Activated naive CD8-positive, alpha-beta T cell treated with anti-CD3 and anti-CD28 coated beads, Interleukin-2, amount 50 U/mL, for 24 hours (primary cell): ENCODE results near the gene NRIP2.
"Not testable (repeated sequence)": the region's sequence is repeated elsewhere in the genome, so short reads cannot be mapped to it uniquely, and the experiment has no call there.

Source experiments
- ATAC-seq: fragments of 150-1000 bp; cut with Tn5 transposase; one replicate; pipeline ENCODE4 v1.10.0; 2021
- DNase-seq: peaks from one replicate; pipeline ENCODE4 v3.0.0; 2021
- H3K27ac Mint-ChIP-seq: one replicate; pipeline ENCODE4 v1.8.0; 2021; ENCODE audit warnings: mild to moderate bottlenecking, mixed read lengths
- H3K27me3 Mint-ChIP-seq: one replicate; pipeline ENCODE4 v1.8.0; 2021; ENCODE audit warnings: mixed read lengths
- H3K36me3 Mint-ChIP-seq: one replicate; pipeline ENCODE4 v1.8.0; 2021; ENCODE audit warnings: low read depth, mixed read lengths
- H3K4me1 Mint-ChIP-seq: one replicate; pipeline ENCODE4 v1.8.0; 2021; ENCODE audit warnings: mixed read lengths
- H3K4me3 Mint-ChIP-seq: one replicate; pipeline ENCODE4 v1.8.0; 2021; ENCODE audit warnings: mild to moderate bottlenecking, moderate library complexity, mixed read lengths
- H3K9me3 Mint-ChIP-seq: one replicate; pipeline ENCODE4 v1.8.0; 2021; ENCODE audit warnings: mixed read lengths

The NRIP2 gene, protein sequence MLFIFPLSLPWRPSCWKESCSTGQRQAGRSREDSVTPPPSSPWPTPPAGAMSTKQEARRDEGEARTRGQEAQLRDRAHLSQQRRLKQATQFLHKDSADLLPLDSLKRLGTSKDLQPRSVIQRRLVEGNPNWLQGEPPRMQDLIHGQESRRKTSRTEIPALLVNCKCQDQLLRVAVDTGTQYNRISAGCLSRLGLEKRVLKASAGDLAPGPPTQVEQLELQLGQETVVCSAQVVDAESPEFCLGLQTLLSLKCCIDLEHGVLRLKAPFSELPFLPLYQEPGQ

DNA sequence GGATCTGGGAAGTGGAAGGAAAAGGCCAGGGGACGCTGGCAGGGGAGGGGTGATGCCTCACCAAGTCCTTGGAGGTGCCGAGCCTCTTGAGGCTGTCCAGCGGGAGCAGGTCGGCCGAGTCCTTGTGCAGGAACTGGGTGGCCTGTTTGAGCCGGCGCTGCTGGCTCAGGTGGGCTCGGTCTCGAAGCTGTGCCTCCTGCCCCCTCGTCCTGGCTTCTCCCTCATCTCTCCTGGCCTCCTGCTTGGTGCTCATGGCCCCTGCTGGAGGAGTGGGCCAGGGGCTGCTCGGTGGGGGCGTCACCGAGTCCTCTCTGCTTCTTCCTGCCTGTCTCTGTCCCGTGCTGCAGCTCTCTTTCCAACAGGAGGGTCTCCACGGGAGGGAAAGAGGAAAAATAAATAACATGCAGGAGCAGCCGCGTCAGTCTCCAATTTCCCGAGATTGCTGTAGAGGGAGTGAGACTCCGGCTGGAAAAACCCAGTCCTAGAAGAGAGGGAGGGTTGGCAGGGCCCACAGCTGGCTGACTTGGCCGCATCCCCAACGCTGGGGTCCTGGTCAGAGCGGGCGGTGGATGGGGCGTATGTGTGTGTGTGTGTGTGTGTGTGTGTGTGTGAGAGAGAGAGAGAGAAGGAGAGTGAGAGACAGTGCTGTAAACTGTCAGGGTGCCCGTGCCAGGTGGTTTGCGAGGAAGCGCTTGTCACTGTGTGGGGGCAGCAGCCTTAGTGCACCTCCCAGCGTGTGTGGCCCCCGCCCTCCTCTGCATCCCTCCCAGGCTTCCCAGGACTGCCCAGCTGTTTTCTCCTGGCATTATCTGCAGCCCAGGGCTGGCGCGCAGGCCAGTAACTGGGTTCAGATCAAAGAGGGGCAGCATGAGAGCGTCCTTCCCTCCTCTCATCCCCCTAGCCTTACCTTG, at the start of gene NRIP2:
Gene NRIP2, minus strand, starts transcription at position 455 of the 911 bp plus-strand sequence. Its CDS starts 52 bp downstream, at position 403.
- Mint-ChIP-seq H3K9me3 (no peaks in the 10 kb centered on the region), H3K4me3 (no peak within 1 kb of the TSS), H3K27ac (peak within 1 kb of the TSS; percentile 6), H3K27me3 (no peaks in the 10 kb centered on the region), H3K4me1 (peaks cover 2% of the 10 kb centered on the region), H3K36me3 (peaks cover 23% of the 10 kb centered on the region)
- peak; percentile 16 for ATAC-seq
- no peak for DNase-seq

DNA sequence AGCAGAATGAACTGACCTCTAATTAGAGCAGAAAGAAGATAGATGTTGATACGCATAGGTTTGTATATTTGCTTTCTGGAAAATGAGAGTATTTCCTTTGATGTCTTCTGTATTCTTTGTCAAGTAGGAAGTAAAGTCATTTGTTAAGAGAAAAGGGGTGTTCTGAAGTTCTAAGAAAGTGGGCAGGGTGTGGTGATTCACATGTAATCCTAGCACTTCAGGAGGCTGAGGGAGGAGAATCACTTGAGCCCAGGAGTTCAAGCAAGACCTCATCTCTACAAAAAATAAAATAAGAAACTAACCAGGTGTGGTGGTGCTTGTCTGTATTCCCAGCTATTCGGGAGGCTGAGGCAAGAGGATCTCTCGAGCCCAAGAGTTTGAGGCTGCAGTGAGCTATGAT, 45.0 kb upstream of the NRIP2 start:
- H3K4me3 Mint-ChIP-seq, result peak overlapping the region; percentile 25
- H3K36me3 Mint-ChIP-seq, result peaks cover 37% of the 10 kb centered on the region
- H3K9me3 Mint-ChIP-seq, result no peaks in the 10 kb centered on the region

DNA sequence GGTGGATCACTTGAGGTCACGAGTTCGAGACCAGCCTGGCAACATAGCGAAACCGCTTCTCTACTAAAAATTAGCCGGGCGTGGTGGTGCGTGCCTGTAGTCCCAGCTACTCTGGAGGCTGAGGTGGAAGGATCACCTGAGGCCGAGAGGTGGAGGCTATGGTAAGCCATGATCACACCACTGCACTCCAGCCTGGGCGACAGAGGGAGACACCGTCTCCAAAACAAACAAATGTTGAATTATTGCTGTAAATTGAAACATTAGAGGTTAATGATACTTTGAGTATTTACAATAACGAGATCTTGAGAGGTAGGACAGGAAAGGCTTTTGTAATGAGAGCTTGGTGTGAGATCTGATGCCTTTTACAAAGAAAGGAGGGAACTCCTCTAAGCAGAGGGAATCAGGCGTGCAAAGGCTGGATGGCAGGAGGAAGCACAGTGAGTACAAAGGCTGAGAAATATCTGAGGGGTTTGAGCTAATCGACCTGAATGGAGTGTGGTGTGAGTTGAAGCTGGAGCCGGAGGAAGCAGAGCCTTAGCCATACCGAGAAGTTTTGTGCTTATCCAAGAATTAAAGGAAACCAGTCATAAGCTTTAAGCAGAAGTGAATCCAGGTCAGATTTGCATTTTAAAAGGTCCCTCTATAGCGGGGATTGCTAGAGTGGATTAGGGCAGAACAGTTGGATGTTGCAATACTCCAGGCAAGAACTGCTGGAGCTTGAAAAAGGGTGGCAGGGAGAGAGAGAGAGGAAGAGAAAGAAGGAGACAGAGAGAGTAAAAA, 43.3 kb upstream of the NRIP2 start:
- H3K9me3 Mint-ChIP-seq, result no peaks in the 10 kb centered on the region
- H3K4me1 Mint-ChIP-seq, result peaks cover 34% of the 10 kb centered on the region
- no peak for DNase-seq
- no peak for ATAC-seq
- H3K4me3 Mint-ChIP-seq, result peak overlapping the region; percentile 99
- H3K36me3 Mint-ChIP-seq, result peaks cover 42% of the 10 kb centered on the region
- no peaks in the 10 kb centered on the region for H3K27me3 Mint-ChIP-seq
- H3K27ac Mint-ChIP-seq, result peak overlapping the region; percentile 97

More for the DNA sequence above, 45.0 kb upstream of the NRIP2 start:
- peaks cover 37% of the 10 kb centered on the region for H3K4me1 Mint-ChIP-seq
- ATAC-seq (peak; percentile 29), DNase-seq (no peak)
- H3K27me3 Mint-ChIP-seq, result no peaks in the 10 kb centered on the region
- peak overlapping the region; percentile 73 for H3K27ac Mint-ChIP-seq

DNA sequence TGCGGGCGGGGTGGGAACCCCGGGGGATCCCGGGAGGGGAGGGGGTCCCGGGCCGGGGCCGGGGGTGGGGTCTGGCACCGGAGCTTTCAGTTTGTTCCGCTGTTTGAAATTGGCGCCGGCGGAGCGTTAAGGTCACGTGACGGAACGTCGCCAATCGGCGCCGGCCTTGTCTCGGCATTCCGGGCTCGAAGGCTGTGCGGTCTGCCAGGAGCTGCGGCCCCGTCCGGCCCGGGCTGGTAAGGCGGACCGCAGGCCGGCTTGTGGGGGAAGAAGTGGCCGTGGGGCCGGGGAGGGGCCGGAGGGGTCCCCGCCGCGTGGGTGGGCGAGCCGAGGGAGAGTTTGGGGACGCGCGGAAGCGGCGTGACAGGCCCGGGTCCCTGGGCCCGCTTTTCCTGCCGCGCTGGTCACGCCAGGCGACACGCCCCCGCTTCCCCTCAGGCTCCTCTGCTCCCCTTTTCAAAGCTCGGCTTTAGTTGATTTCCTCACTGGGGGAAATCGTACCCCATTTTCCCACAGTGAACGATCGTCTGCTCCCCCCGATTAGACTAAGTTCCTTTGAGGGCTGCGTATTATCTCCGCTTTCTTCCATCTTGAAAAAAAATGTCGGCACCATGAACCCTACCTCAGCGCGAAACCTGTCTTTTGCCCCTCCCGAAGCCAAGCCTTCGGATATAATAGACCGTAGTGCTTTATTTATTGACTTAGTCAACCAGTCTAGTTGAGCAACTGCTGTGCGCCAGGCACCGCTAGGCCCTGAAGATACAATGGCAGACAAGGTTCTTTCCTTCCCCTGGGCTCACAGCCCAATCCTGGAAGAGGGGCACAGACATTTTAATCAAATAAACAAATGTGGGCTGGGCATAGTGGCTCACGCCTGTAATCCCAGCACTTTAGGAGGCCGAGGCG, 42.5 kb upstream of the NRIP2 start, which contains the start of the genes FOXM1 and RHNO1:
Gene FOXM1, minus strand, starts transcription at position 128 of the 906 bp plus-strand sequence. CDS start 2,696 bp downstream, outside the sequence.
Gene RHNO1, plus strand, starts transcription at position 177 of the 906 bp plus-strand sequence. CDS start 8,144 bp downstream, outside the sequence.
- H3K27ac Mint-ChIP-seq, result peak within 1 kb of the TSS; percentile 97
- H3K9me3 Mint-ChIP-seq, result no peaks in the 10 kb centered on the region
- peak within 1 kb of the TSS; percentile 99 for H3K4me3 Mint-ChIP-seq
- H3K4me1 Mint-ChIP-seq, result peaks cover 34% of the 10 kb centered on the region
- DNase-seq (peak; percentile 88), ATAC-seq (peak; percentile 76)
- H3K36me3 Mint-ChIP-seq, result peaks cover 43% of the 10 kb centered on the region
- no peaks in the 10 kb centered on the region for H3K27me3 Mint-ChIP-seq

DNA sequence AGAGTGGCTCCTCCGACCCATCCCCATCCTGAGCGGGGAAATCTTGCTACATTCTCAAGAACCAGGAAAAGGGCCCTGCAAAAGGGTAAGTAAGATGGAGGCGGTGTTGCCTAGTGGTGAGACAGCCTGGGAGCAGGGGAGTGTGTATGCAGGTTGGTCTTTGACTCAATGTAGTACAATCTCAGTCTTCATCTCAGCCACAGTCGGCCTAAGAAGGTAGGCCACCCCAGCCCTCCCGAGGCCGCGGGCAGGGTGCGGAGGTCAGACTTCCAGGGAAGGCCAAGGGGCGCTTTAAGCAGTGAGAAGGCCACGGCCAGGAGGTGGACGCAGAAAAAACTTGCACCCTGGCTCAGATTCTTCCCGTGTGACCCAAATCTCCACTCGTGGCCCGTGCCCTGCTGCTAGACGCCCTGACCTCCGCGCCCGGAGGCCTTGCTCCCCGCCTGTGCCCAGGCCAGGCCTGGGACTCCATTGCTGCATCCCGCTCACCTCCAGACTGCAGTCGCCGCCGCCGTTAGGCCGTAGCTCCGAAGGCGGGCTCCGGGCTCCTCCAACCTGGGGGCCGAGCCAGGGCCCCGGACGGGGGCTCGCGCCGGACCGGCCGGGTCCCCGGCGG, 41.7 kb upstream of the NRIP2 start:
- H3K27me3 Mint-ChIP-seq, result no peaks in the 10 kb centered on the region
- H3K9me3 Mint-ChIP-seq, result no peaks in the 10 kb centered on the region
- peaks cover 47% of the 10 kb centered on the region for H3K36me3 Mint-ChIP-seq
- ATAC-seq, result peak; percentile 70
- H3K4me1 Mint-ChIP-seq, result peaks cover 32% of the 10 kb centered on the region
- H3K4me3 Mint-ChIP-seq, result peak overlapping the region; percentile 99
- DNase-seq, result peak; percentile 36
- peak overlapping the region; percentile 97 for H3K27ac Mint-ChIP-seq

DNA sequence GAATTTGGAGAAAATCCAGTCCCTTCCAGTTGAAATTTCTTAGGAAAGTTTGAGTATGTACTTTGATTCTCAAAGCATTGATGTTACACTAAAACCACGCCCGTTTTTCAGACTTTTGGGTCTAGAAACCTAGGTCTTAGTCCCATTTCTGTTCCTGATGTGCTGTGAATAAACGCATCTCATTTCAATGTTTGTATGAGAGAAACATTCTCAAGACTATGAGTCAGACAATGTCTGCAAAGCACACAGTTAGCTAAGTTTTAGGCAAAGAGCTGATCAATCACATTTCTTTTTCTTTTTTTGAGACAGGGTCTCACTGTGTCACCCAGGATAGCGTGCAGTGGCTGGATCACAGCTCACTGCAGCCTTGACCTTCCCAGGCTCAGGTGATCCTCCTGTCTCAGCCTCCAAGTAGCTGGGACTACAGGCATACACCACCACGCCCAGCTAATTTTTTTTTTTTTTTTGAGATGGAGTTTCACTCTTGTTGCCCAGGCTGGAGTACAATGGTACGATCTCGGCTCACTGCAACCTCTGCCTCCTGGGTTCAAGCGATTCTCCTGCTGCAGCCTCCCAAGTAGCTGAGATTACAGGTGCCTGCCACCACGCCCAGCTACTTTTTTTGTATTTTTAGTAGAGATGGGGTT, 34.3 kb upstream of the NRIP2 start:
- H3K27me3 Mint-ChIP-seq, ATAC-seq, H3K4me3 Mint-ChIP-seq, DNase-seq, H3K9me3 Mint-ChIP-seq, H3K27ac Mint-ChIP-seq: not testable (repeated sequence)
- Mint-ChIP-seq H3K36me3 (peaks cover 54% of the 10 kb centered on the region), H3K4me1 (peaks cover 19% of the 10 kb centered on the region)

DNA sequence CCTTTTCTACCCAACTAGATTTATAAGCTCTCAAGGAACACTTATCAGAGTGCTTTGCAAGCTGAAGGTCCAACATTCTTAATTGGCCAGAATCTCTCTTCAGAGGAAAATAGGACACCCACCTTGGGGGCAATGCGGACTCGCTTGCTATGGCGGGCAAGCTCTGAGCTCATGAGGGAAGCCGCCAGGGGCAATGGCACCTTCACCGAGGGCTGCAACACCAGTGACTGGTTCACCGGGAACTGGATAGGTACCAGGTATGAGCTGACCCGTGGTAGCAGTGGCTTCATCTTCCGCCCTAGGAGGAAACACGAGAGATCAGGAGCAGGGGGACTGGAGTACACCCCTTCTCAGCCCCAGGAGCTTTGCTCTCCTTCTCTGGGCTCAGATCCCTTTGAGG, 29.4 kb upstream of the NRIP2 start:
- DNase-seq (no peak), ATAC-seq (no peak)
- H3K9me3 Mint-ChIP-seq, result no peaks in the 10 kb centered on the region
- H3K36me3 Mint-ChIP-seq, result peaks cover 63% of the 10 kb centered on the region
- no peak overlapping the region for H3K4me3 Mint-ChIP-seq
- H3K27me3 Mint-ChIP-seq, result no peaks in the 10 kb centered on the region
- H3K27ac Mint-ChIP-seq, result no peak overlapping the region
- H3K4me1 Mint-ChIP-seq, result peaks cover 19% of the 10 kb centered on the region

DNA sequence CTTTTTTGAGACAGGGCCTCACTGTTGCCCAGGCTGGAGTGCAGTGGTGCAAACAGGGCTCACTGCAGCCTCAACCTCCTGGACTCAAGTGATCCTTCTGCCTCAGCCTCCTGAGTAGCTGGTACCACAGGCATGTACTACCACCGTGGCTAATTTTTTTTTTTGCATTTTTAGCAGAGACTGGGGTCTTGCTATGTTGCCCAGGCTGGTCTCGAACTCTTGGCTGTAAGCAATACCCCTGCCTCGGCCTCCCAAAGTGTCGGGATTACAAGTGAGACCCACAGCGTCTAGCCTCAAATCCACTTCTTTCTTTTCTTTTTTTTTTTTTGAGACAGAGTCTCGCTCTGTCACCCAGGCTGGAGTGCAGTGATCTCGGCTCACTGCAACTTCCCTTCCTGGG, 28.6 kb upstream of the NRIP2 start:
- ATAC-seq, H3K27me3 Mint-ChIP-seq, H3K27ac Mint-ChIP-seq, H3K9me3 Mint-ChIP-seq, H3K4me3 Mint-ChIP-seq, DNase-seq: not testable (repeated sequence)
- Mint-ChIP-seq H3K36me3 (peaks cover 61% of the 10 kb centered on the region), H3K4me1 (peaks cover 13% of the 10 kb centered on the region)

DNA sequence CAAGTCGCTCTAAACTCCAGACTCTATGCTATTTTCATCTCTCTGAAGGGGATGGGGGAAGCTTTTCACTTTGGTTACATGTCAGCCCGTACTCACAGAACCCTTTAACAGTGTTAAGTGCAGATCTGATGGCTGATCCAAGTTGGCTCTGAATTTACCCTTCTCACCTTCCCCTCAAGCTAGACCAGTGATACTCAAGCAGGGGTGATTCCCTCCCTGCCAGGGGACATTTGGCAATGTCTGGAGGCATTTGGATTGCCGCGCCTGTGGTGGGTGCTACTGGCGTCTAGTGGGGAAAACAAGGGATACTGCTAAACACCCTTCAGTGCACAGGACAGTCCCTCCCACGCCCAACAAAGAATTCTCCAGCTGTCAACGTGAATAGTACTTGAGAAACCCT, 28.0 kb upstream of the NRIP2 start:
- DNase-seq (no peak), ATAC-seq (no peak)
- Mint-ChIP-seq H3K27ac (no peak overlapping the region), H3K9me3 (no peaks in the 10 kb centered on the region), H3K36me3 (peaks cover 61% of the 10 kb centered on the region), H3K27me3 (no peaks in the 10 kb centered on the region), H3K4me1 (peaks cover 8% of the 10 kb centered on the region), H3K4me3 (no peak overlapping the region)

DNA sequence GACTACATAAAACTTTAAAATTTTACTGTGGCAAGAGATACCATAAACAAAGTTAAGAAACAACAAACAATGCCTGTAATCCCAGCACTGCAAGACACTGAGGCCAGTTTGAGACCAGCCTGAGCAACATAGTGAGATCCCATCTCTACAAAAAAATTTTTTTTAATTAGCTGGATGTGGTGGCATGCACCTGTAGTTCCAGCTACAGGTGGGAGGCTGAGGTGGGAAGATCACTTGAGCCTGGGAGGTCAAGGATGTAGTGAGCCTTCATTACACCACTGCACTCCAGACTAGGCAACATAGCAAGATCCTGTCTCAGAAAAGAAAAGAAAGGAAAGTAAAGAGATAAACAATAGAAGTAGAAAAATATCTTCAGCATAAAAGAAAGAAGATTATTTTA, 25.3 kb upstream of the NRIP2 start:
- ATAC-seq (no peak), DNase-seq (no peak)
- H3K4me3 Mint-ChIP-seq, result no peak overlapping the region
- peaks cover 1% of the 10 kb centered on the region for H3K4me1 Mint-ChIP-seq
- no peaks in the 10 kb centered on the region for H3K9me3 Mint-ChIP-seq
- no peaks in the 10 kb centered on the region for H3K27me3 Mint-ChIP-seq
- H3K27ac Mint-ChIP-seq, result no peak overlapping the region
- H3K36me3 Mint-ChIP-seq, result peaks cover 45% of the 10 kb centered on the region

DNA sequence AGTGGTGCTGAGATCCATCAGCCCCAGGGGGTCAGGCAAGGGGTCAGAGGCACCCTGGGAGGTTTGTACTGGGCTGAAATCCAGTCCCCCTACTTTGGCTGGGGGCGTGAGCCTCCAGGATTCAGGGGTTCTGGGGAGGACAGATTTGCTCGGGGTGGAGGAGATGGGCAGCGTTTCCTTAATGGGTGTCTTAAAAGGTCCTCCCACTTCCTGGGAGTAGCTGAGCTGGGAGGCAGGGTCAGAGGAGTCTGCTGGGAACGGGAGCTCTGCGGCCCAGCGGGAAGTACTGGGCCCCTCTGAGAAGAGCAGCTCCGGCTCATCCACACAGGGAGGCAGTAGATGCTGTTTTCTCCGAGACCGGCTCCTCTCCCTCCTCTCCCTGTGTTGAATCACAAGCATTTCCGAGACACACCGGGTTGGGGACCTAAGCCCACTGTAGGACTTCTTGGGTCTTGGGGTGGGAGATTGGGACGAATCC, 24.1 kb upstream of the NRIP2 start:
- Mint-ChIP-seq H3K4me3 (no peak overlapping the region), H3K36me3 (peaks cover 37% of the 10 kb centered on the region), H3K27ac (no peak overlapping the region), H3K9me3 (no peaks in the 10 kb centered on the region), H3K27me3 (no peaks in the 10 kb centered on the region), H3K4me1 (peaks cover 1% of the 10 kb centered on the region)
- no peak for DNase-seq
- ATAC-seq, result no peak

DNA sequence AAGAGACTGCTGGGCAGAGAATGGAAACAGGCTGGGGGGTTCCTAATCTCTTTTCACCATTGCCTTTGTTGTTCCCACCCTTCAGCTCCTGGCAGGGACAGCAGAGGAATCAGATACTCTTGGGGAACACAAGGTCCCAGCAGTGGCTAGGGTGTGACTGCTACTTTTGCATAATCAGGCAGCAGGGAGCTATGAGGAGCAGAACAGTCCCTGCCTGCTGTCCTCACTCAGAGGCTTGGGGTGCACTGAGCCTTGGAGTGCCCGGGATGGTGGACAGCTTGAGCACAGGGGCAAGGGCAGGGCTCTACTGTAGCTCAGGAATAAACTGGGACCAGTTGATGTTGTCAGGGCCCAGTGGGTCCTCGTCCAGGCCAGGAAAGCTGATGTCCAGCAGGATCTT, 23.5 kb upstream of the NRIP2 start:
- Mint-ChIP-seq H3K9me3 (no peaks in the 10 kb centered on the region), H3K4me1 (peaks cover 1% of the 10 kb centered on the region), H3K4me3 (no peak overlapping the region), H3K27ac (no peak overlapping the region), H3K36me3 (peaks cover 35% of the 10 kb centered on the region), H3K27me3 (no peaks in the 10 kb centered on the region)
- no peak for ATAC-seq
- no peak for DNase-seq

DNA sequence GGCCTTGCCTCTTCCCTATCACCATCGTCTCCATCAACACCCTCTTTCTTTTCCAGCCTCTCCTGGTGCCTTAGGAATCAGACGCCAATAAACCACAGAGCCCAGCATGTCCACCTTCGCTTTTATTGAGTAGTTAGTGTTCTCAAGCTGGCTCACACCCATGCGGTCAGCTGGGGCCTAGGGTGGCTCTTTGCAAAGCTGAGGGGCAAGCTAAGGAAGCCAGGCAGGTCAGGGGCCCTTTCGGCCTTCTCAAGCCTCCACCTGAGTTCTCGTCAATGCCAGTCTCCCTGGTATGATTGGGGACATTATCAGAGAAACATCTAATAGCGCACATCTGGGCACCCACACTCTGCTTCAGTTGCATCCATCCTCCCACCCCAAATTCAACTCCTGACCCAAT, 22.7 kb upstream of the NRIP2 start:
- ATAC-seq, result no peak

More for the DNA sequence above, 22.7 kb upstream of the NRIP2 start:
- no peak for DNase-seq
- peaks cover 1% of the 10 kb centered on the region for H3K4me1 Mint-ChIP-seq
- H3K9me3 Mint-ChIP-seq, result no peaks in the 10 kb centered on the region
- H3K27me3 Mint-ChIP-seq, result no peaks in the 10 kb centered on the region
- H3K4me3 Mint-ChIP-seq, result no peak overlapping the region
- no peak overlapping the region for H3K27ac Mint-ChIP-seq
- peaks cover 31% of the 10 kb centered on the region for H3K36me3 Mint-ChIP-seq
